Measurements from ENCODE around the gene LRRC10. TPM values are rescaled to one million over a fixed set of nuclear protein-coding genes. Genes with fewer than 3 reads are reported as not detected.

LRRC10 gene
- polyA plus RNA-seq, 1 donor from 2014 or later = not detected

GRCh38 chr12:69655616-69656340 is 45.1 kb upstream of the LRRC10 start:
- Histone ChIP-seq H3K4me2 (ENCODE audit: low read length) (no peak overlapping the region), H2AFZ (ENCODE audit: low read depth, low read length) (no peak overlapping the region), H3K27me3 (ENCODE audit: insufficient read depth, low read depth, low read length) (no peaks in the 10 kb centered on the region), H3F3A (ENCODE audit: insufficient read depth, low read length, poor library complexity, severe bottlenecking) (no peaks in the 10 kb centered on the region), H3K36me3 (ENCODE audit: insufficient read depth, low read length) (no peaks in the 10 kb centered on the region), H3K27ac (ENCODE audit: low read length) (no peak overlapping the region), H4K20me1 (ENCODE audit: insufficient read depth) (no peaks in the 10 kb centered on the region), H3K9me3 (ENCODE audit: low read length) (no peaks in the 10 kb centered on the region), H3K9me2 (ENCODE audit: insufficient read depth, low read length) (no peaks in the 10 kb centered on the region), H3K79me2 (replicated peaks; ENCODE audit: insufficient read depth, low read length) (no peaks in the 10 kb centered on the region), H3K9ac (ENCODE audit: low read length) (no peak overlapping the region), H3K4me3 (ENCODE audit: low read length) (no peak overlapping the region)
- TF ChIP-seq REST (IDR thresholded peaks at IDR 0.05; ENCODE audit: borderline replicate concordance) = no peak
- TF ChIP-seq MXI1 (conservative IDR thresholded peaks at IDR 0.05; ENCODE audit: poor library complexity, severe bottlenecking) = no peak
- no peak for TF ChIP-seq POLR2AphosphoS5 (IDR thresholded peaks at IDR 0.05)
- no peak for TF ChIP-seq RAD21 (conservative IDR thresholded peaks at IDR 0.05)
- no peak for TF ChIP-seq EZH2 (IDR thresholded peaks at IDR 0.05; ENCODE audit: borderline replicate concordance, insufficient read depth, low read length, poor library complexity, severe bottlenecking)
- no peak for TF ChIP-seq CTCF (IDR thresholded peaks at IDR 0.05; ENCODE audit: poor library complexity, severe bottlenecking)
- no peak for TF ChIP-seq EP300 (conservative IDR thresholded peaks at IDR 0.05; ENCODE audit: poor library complexity, severe bottlenecking)
- no peak for TF ChIP-seq TAF1 (IDR thresholded peaks at IDR 0.05; ENCODE audit: low read depth)
- TF ChIP-seq SMC3 (conservative IDR thresholded peaks at IDR 0.05; ENCODE audit: poor library complexity) = no peak

DNA sequence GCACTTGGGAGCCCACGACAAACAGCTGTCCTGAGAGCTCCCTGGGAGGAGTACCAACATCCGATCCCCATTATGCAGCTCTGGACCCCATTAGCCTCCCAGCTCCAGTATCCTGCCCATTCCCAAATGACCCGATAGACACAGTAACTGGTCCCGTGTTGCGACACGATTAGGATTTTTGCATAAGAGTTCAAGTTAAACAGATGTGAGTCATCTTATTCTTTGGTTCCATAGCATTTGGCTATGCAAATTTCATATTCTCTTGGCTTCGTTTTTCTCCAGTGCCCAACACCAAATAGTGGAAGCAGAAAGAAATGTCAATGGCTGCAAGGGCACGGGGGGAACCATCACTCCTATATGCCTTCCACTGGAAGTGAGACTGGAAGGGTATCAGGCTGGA is 43.0 kb upstream of the LRRC10 start:
- Histone ChIP-seq H3K36me3 (ENCODE audit: insufficient read depth, low read length) (no peaks in the 10 kb centered on the region), H4K20me1 (ENCODE audit: insufficient read depth) (no peaks in the 10 kb centered on the region), H3K9ac (ENCODE audit: low read length) (no peak overlapping the region), H3K4me2 (ENCODE audit: low read length) (no peak overlapping the region), H3K27ac (ENCODE audit: low read length) (no peak overlapping the region), H3K79me2 (replicated peaks; ENCODE audit: insufficient read depth, low read length) (no peaks in the 10 kb centered on the region), H3K9me3 (ENCODE audit: low read length) (no peaks in the 10 kb centered on the region), H3K4me3 (ENCODE audit: low read length) (no peak overlapping the region), H3K27me3 (ENCODE audit: insufficient read depth, low read depth, low read length) (no peaks in the 10 kb centered on the region), H3F3A (ENCODE audit: insufficient read depth, low read length, poor library complexity, severe bottlenecking) (no peaks in the 10 kb centered on the region), H2AFZ (ENCODE audit: low read depth, low read length) (no peak overlapping the region), H3K9me2 (ENCODE audit: insufficient read depth, low read length) (no peaks in the 10 kb centered on the region)
- TF ChIP-seq EZH2 (IDR thresholded peaks at IDR 0.05; ENCODE audit: borderline replicate concordance, insufficient read depth, low read length, poor library complexity, severe bottlenecking) (no peak), RAD21 (conservative IDR thresholded peaks at IDR 0.05) (no peak), MXI1 (conservative IDR thresholded peaks at IDR 0.05; ENCODE audit: poor library complexity, severe bottlenecking) (no peak), REST (IDR thresholded peaks at IDR 0.05; ENCODE audit: borderline replicate concordance) (no peak), SMC3 (conservative IDR thresholded peaks at IDR 0.05; ENCODE audit: poor library complexity) (no peak), TAF1 (IDR thresholded peaks at IDR 0.05; ENCODE audit: low read depth) (no peak), EP300 (conservative IDR thresholded peaks at IDR 0.05; ENCODE audit: poor library complexity, severe bottlenecking) (no peak), CTCF (IDR thresholded peaks at IDR 0.05; ENCODE audit: poor library complexity, severe bottlenecking) (no peak)
